ENCODE measurements around the gene GABRB3. TPM values are rescaled to one million over a fixed set of nuclear protein-coding genes. Genes with fewer than 3 reads are reported as not detected.

Gene GABRB3
- total RNA-seq, 1 experiment from 2014 or later: 0.13 TPM

DNA sequence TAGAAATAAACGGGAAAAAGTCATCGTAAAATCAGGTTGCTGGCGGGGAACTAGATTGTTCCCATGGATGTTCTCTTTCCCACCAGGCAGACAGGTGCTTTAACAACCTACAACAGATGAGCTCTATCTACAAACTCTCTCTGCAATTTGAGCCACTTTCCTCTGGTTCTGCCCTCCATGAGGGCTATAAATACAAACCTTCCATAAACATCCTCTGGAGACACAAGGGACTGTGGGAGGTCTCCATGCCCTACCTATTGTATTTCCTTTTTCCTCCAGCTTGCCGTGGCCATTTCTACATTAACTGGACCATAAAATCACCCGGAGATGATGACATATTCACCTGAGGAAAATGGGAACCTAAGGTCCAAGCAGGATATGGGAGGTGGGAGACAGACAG lies 151.1 kb downstream of the GABRB3 start:
- in situ Hi-C loops (cut with HindIII; ENCODE audit: low pct_unique_long_range_greater_than_20kb, low sequenced_read_pairs) (no loop called here), intact Hi-C loops (cut with micrococcal nuclease; ENCODE audit: unreplicated experiment) (no loop called here)
- BruUV-seq (replicated peaks): no TSS peak
- TF ChIP-seq, protein P1, sequence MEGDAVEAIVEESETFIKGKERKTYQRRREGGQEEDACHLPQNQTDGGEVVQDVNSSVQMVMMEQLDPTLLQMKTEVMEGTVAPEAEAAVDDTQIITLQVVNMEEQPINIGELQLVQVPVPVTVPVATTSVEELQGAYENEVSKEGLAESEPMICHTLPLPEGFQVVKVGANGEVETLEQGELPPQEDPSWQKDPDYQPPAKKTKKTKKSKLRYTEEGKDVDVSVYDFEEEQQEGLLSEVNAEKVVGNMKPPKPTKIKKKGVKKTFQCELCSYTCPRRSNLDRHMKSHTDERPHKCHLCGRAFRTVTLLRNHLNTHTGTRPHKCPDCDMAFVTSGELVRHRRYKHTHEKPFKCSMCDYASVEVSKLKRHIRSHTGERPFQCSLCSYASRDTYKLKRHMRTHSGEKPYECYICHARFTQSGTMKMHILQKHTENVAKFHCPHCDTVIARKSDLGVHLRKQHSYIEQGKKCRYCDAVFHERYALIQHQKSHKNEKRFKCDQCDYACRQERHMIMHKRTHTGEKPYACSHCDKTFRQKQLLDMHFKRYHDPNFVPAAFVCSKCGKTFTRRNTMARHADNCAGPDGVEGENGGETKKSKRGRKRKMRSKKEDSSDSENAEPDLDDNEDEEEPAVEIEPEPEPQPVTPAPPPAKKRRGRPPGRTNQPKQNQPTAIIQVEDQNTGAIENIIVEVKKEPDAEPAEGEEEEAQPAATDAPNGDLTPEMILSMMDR (IDR thresholded peaks at IDR 0.05): no peak
- no peak for TF ChIP-seq REST (IDR thresholded peaks at IDR 0.05; ENCODE audit: insufficient read depth in 1 of 2, low read depth in 2 of 2, low read length in 1 of 2)
- no peak for TF ChIP-seq SIN3A (IDR thresholded peaks at IDR 0.05; ENCODE audit: borderline replicate concordance, insufficient read depth, low read depth, low read length)
- TF ChIP-seq POLR2AphosphoS5 (IDR thresholded peaks at IDR 0.05; ENCODE audit: low read depth, low read length): no peak
- no peak for TF ChIP-seq TCF7L2 (IDR thresholded peaks at IDR 0.05; ENCODE audit: low read depth, low read length)
- Histone ChIP-seq H3K27me3 (ENCODE audit: control insufficient read depth, insufficient read depth, low read length) (no peaks in the 10 kb centered on the region), H3K9me3 (ENCODE audit: control insufficient read depth, insufficient read depth, low read depth, low read length) (no peaks in the 10 kb centered on the region), H3K4me3 (ENCODE audit: low read depth in 2 of 2, low read length in 2 of 2) (no peak overlapping the region), H3K27ac (ENCODE audit: low read length) (no peak overlapping the region), H3K4me1 (ENCODE audit: control insufficient read depth, insufficient read depth, low read length) (no peaks in the 10 kb centered on the region), H3K36me3 (ENCODE audit: control insufficient read depth, insufficient read depth, low read length) (no peaks in the 10 kb centered on the region)
- ATAC-seq: no peak
- CTCF ChIA-PET: no interaction called here
- POLR2A ChIA-PET: no interaction called here
- DNase-seq (ENCODE audit: low read depth, low spot score): no peak

DNA sequence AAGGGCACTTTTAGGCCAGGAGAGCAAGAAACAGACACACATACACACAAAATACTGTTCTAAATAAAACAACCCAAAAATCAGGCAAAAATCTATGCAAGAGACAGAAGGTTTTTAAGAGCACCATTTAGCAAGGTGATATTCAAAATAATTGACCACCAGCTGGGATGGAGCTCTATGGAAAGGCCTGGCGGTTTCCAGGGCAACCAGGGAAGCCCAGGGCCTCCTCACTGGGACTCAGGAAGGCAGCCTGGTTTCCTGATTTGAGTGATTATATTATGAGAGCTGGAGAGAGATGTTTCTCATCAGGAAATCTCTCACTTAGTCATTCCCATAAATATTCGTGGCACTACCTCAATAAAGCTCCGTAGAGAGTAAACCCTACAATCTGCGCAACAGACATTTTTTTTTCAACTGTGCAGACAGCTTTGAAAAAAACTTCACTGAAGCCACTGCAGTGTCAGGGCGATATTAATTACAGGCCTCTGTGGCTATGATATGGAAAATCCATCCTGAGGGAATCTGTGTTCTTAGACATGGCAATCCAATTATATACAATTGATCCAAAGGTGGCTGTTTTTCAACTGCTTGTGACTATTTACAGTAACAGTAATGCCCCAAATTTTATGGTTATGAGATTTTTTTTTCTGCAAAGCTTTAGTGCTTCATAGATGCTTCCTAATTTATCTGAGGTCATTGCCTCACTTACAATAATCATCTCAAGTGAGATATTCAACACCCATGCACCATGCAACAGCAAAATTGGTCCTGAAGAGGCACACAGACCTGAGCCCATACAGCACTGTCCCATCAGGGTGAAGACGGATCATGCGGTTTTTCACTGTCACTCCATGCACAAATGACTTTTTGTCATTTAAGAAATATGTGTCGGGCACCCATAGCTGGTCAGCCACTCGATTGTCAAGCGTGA lies 152.1 kb downstream of the GABRB3 start:
- no peak overlapping the region for H3K4me3 ChIP-seq (ENCODE audit: low read depth in 2 of 2, low read length in 2 of 2)
- H3K36me3 ChIP-seq (ENCODE audit: control insufficient read depth, insufficient read depth, low read length): no peaks in the 10 kb centered on the region
- ChIA-PET CTCF (no interaction called here), POLR2A (no interaction called here)
- no peaks in the 10 kb centered on the region for H3K4me1 ChIP-seq (ENCODE audit: control insufficient read depth, insufficient read depth, low read length)
- ATAC-seq (no peak), DNase-seq (ENCODE audit: low read depth, low spot score) (no peak)
- no peak overlapping the region for H3K27ac ChIP-seq (ENCODE audit: low read length)
- no TSS peak for BruUV-seq (replicated peaks)
- in situ Hi-C loops (cut with HindIII; ENCODE audit: low pct_unique_long_range_greater_than_20kb, low sequenced_read_pairs) (no loop called here), intact Hi-C loops (cut with micrococcal nuclease; ENCODE audit: unreplicated experiment) (no loop called here)
- no peaks in the 10 kb centered on the region for H3K27me3 ChIP-seq (ENCODE audit: control insufficient read depth, insufficient read depth, low read length)
- no peak for TF ChIP-seq TCF7L2 (IDR thresholded peaks at IDR 0.05; ENCODE audit: low read depth, low read length)
- H3K9me3 ChIP-seq (ENCODE audit: control insufficient read depth, insufficient read depth, low read depth, low read length): no peaks in the 10 kb centered on the region

- H3K4me1 ChIP-seq (ENCODE audit: control insufficient read depth, insufficient read depth, low read length): no peaks in the 10 kb centered on the region
- H3K27me3 ChIP-seq (ENCODE audit: control insufficient read depth, insufficient read depth, low read length): no peaks in the 10 kb centered on the region
- no peak overlapping the region for H3K27ac ChIP-seq (ENCODE audit: low read length)
- 0 out of 2 replicates have a peak, but pooled peaks cover 3% of the 10 kb centered on the region for H3K9me3 ChIP-seq (ENCODE audit: control insufficient read depth, insufficient read depth, low read depth, low read length)
- no peak overlapping the region for H3K4me3 ChIP-seq (ENCODE audit: low read depth in 2 of 2, low read length in 2 of 2)
- no TSS peak for BruUV-seq (replicated peaks)
- no peaks in the 10 kb centered on the region for H3K36me3 ChIP-seq (ENCODE audit: control insufficient read depth, insufficient read depth, low read length)
- DNase-seq (ENCODE audit: low read depth, low spot score) (no peak), ATAC-seq (no peak)
- ChIA-PET POLR2A (no interaction called here), CTCF (no interaction called here)
- TF ChIP-seq POLR2AphosphoS5 (IDR thresholded peaks at IDR 0.05; ENCODE audit: low read depth, low read length): no peak
- in situ Hi-C loops (cut with HindIII; ENCODE audit: low pct_unique_long_range_greater_than_20kb, low sequenced_read_pairs) (no loop called here), intact Hi-C loops (cut with micrococcal nuclease; ENCODE audit: unreplicated experiment) (no loop called here)
These were observed 157.0 kb downstream of the GABRB3 start for GRCh38 chr15:26615927-26616302.

Data from Panc1 (cell line).